Measurements from ENCODE around the gene JARID2.

Gene JARID2

GRCh38 chr6:15257357-15258132 is 11.7 kb downstream of the JARID2 start:
- 89% methylated on average over 5 of the region's 8 CpGs for WGBS (ENCODE audit: insufficient coverage)
- Histone ChIP-seq H3K4me3 (ENCODE audit: control insufficient read depth in 1 of 7, extremely low read depth in 1 of 7, insufficient read depth in 4 of 7, low read depth in 2 of 7, low read length in 6 of 7) (no peak overlapping the region), H3K36me3 (ENCODE audit: control insufficient read depth in 4 of 4, insufficient read depth in 4 of 4, low read length in 3 of 4) (peaks cover 0 to 10% (median 2%) of the 10 kb centered on the region in 4 experiments), H3K4me1 (ENCODE audit: control extremely low read depth in 1 of 4, control insufficient read depth in 4 of 4, insufficient read depth in 4 of 4, low read length in 3 of 4) (peaks cover 33 to 92% (median 71%) of the 10 kb centered on the region in 4 experiments), H3K9me3 (ENCODE audit: control extremely low read depth in 1 of 5, control insufficient read depth in 4 of 5, insufficient read depth in 2 of 5, low read depth in 1 of 5, low read length in 4 of 5) (no peaks in the 10 kb centered on the region), H3K27ac (ENCODE audit: insufficient read depth in 1 of 2, low read depth in 1 of 2, low read length in 2 of 2, poor library complexity in 1 of 2, severe bottlenecking in 2 of 2) (no peak overlapping the region), H3K27me3 (replicated peaks in 2 of 5; ENCODE audit: control insufficient read depth in 4 of 5, insufficient read depth in 5 of 5, low read length in 4 of 5) (no peaks in the 10 kb centered on the region)
- POLR2A ChIA-PET, result interaction anchor here (1.0 kb wide), 1 partner anchor 12 kb away, joined by 3 read pairs; no protein-coding TSS in a partner anchor
- CTCF ChIA-PET, result interaction anchor here (1.4 kb wide), 1 partner anchor 8 kb away, joined by 3 read pairs; no protein-coding TSS in a partner anchor
- DNase-seq, result no peak

- no peaks in the 10 kb centered on the region for H3K9me3 ChIP-seq (ENCODE audit: control extremely low read depth in 1 of 5, control insufficient read depth in 4 of 5, insufficient read depth in 2 of 5, low read depth in 1 of 5, low read length in 4 of 5)
- peaks cover 37 to 91% (median 71%) of the 10 kb centered on the region in 4 experiments for H3K4me1 ChIP-seq (ENCODE audit: control extremely low read depth in 1 of 4, control insufficient read depth in 4 of 4, insufficient read depth in 4 of 4, low read length in 3 of 4)
- CTCF ChIA-PET, result interaction anchor here (0.8 to 1.8 kb wide), 5 partner anchors 9 to 145 kb away, joined by 3 to 6 read pairs (median 5); no protein-coding TSS in a partner anchor
- no peak overlapping the region for H3K4me3 ChIP-seq (ENCODE audit: control insufficient read depth in 1 of 7, extremely low read depth in 1 of 7, insufficient read depth in 4 of 7, low read depth in 2 of 7, low read length in 6 of 7)
- no peak overlapping the region for H3K27ac ChIP-seq (ENCODE audit: insufficient read depth in 1 of 2, low read depth in 1 of 2, low read length in 2 of 2, poor library complexity in 1 of 2, severe bottlenecking in 2 of 2)
- H3K36me3 ChIP-seq (ENCODE audit: control insufficient read depth in 4 of 4, insufficient read depth in 4 of 4, low read length in 3 of 4), result peaks cover 0 to 6% (median 2%) of the 10 kb centered on the region in 4 experiments
- no CpG with 5 or more reads among the region's 1 CpG for WGBS (ENCODE audit: insufficient coverage)
- DNase-seq, result no peak
- H3K27me3 ChIP-seq (replicated peaks in 2 of 5; ENCODE audit: control insufficient read depth in 4 of 5, insufficient read depth in 5 of 5, low read length in 4 of 5), result no peaks in the 10 kb centered on the region
- POLR2A ChIA-PET, result no interaction called here
Observed at GRCh38 chr6:15259766-15260098, 13.9 kb downstream of the JARID2 start.

- H3K27ac ChIP-seq (ENCODE audit: insufficient read depth in 1 of 2, low read depth in 1 of 2, low read length in 2 of 2, poor library complexity in 1 of 2, severe bottlenecking in 2 of 2), result no peak overlapping the region
- CTCF ChIA-PET, result interaction anchor here (0.7 to 1.8 kb wide), 8 partner anchors 8 to 131 kb away, joined by 3 to 6 read pairs (median 4); no protein-coding TSS in a partner anchor
Observed at GRCh38 chr6:15260099-15260821, 14.4 kb downstream of the JARID2 start.

GRCh38 chr6:15263780-15264374 is 18.0 kb downstream of the JARID2 start:
- H3K27me3 ChIP-seq (replicated peaks in 2 of 5; ENCODE audit: control insufficient read depth in 4 of 5, insufficient read depth in 5 of 5, low read length in 4 of 5), result no peaks in the 10 kb centered on the region
- CTCF ChIA-PET, result interaction anchor here (0.7 to 2.6 kb wide), 4 partner anchors 9 to 79 kb away, joined by 3 to 12 read pairs (median 4); no protein-coding TSS in a partner anchor
- 78% methylated on average over 5 of the region's 13 CpGs for WGBS (ENCODE audit: insufficient coverage)
- peak in 1 of 3 donors; percentile 41 for DNase-seq
- peaks cover 62 to 93% (median 87%) of the 10 kb centered on the region in 4 experiments for H3K4me1 ChIP-seq (ENCODE audit: control extremely low read depth in 1 of 4, control insufficient read depth in 4 of 4, insufficient read depth in 4 of 4, low read length in 3 of 4)
- peak overlapping the region in 1 of 2 experiments; percentile 93 for H3K27ac ChIP-seq (ENCODE audit: insufficient read depth in 1 of 2, low read depth in 1 of 2, low read length in 2 of 2, poor library complexity in 1 of 2, severe bottlenecking in 2 of 2)
- POLR2A ChIA-PET, result no interaction called here
- no peaks in the 10 kb centered on the region for H3K9me3 ChIP-seq (ENCODE audit: control extremely low read depth in 1 of 5, control insufficient read depth in 4 of 5, insufficient read depth in 2 of 5, low read depth in 1 of 5, low read length in 4 of 5)
- peak overlapping the region in 1 of 7 experiments; percentile 37 for H3K4me3 ChIP-seq (ENCODE audit: control insufficient read depth in 1 of 7, extremely low read depth in 1 of 7, insufficient read depth in 4 of 7, low read depth in 2 of 7, low read length in 6 of 7)
- peaks cover 0 to 4% (median 2%) of the 10 kb centered on the region in 4 experiments for H3K36me3 ChIP-seq (ENCODE audit: control insufficient read depth in 4 of 4, insufficient read depth in 4 of 4, low read length in 3 of 4)

More at GRCh38 chr6:15260099-15260821, 14.4 kb downstream of the JARID2 start:
- Histone ChIP-seq H3K36me3 (ENCODE audit: control insufficient read depth in 4 of 4, insufficient read depth in 4 of 4, low read length in 3 of 4) (peaks cover 0 to 6% (median 2%) of the 10 kb centered on the region in 4 experiments), H3K9me3 (ENCODE audit: control extremely low read depth in 1 of 5, control insufficient read depth in 4 of 5, insufficient read depth in 2 of 5, low read depth in 1 of 5, low read length in 4 of 5) (no peaks in the 10 kb centered on the region), H3K27me3 (replicated peaks in 2 of 5; ENCODE audit: control insufficient read depth in 4 of 5, insufficient read depth in 5 of 5, low read length in 4 of 5) (no peaks in the 10 kb centered on the region), H3K4me3 (ENCODE audit: control insufficient read depth in 1 of 7, extremely low read depth in 1 of 7, insufficient read depth in 4 of 7, low read depth in 2 of 7, low read length in 6 of 7) (peak overlapping the region in 1 of 7 experiments; percentile 13), H3K4me1 (ENCODE audit: control extremely low read depth in 1 of 4, control insufficient read depth in 4 of 4, insufficient read depth in 4 of 4, low read length in 3 of 4) (peaks cover 42 to 91% (median 71%) of the 10 kb centered on the region in 4 experiments)
- 100% methylated on average over 1 of the region's 4 CpGs for WGBS (ENCODE audit: insufficient coverage)
- POLR2A ChIA-PET, result interaction anchor here (0.7 kb wide), 1 partner anchor 54 kb away, joined by 3 read pairs; no protein-coding TSS in a partner anchor
- no peak for DNase-seq

GRCh38 chr6:15264412-15264811 is 18.5 kb downstream of the JARID2 start:
- ChIA-PET CTCF (interaction anchor here (0.7 to 4.6 kb wide), 9 partner anchors 10 to 177 kb away, joined by 3 to 32 read pairs (median 3); no protein-coding TSS in a partner anchor), POLR2A (interaction anchor here (0.7 kb wide), 2 partner anchors 10 to 407 kb away, joined by 3 read pairs; no protein-coding TSS in a partner anchor)
- Histone ChIP-seq H3K4me3 (ENCODE audit: control insufficient read depth in 1 of 7, extremely low read depth in 1 of 7, insufficient read depth in 4 of 7, low read depth in 2 of 7, low read length in 6 of 7) (peak overlapping the region in 3 of 7 experiments; percentile 20 to 60 (median 35)), H3K9me3 (ENCODE audit: control extremely low read depth in 1 of 5, control insufficient read depth in 4 of 5, insufficient read depth in 2 of 5, low read depth in 1 of 5, low read length in 4 of 5) (no peaks in the 10 kb centered on the region), H3K36me3 (ENCODE audit: control insufficient read depth in 4 of 4, insufficient read depth in 4 of 4, low read length in 3 of 4) (peaks cover 0 to 4% (median 0%) of the 10 kb centered on the region in 4 experiments), H3K27ac (ENCODE audit: insufficient read depth in 1 of 2, low read depth in 1 of 2, low read length in 2 of 2, poor library complexity in 1 of 2, severe bottlenecking in 2 of 2) (peak overlapping the region in 1 of 2 experiments; percentile 93), H3K27me3 (replicated peaks in 2 of 5; ENCODE audit: control insufficient read depth in 4 of 5, insufficient read depth in 5 of 5, low read length in 4 of 5) (no peaks in the 10 kb centered on the region), H3K4me1 (ENCODE audit: control extremely low read depth in 1 of 4, control insufficient read depth in 4 of 4, insufficient read depth in 4 of 4, low read length in 3 of 4) (peaks cover 59 to 93% (median 87%) of the 10 kb centered on the region in 4 experiments)
- DNase-seq, result no peak
- no CpG with 5 or more reads among the region's 3 CpGs for WGBS (ENCODE audit: insufficient coverage)

GRCh38 chr6:15264902-15265761 is 19.3 kb downstream of the JARID2 start:
- WGBS (ENCODE audit: insufficient coverage), result 46% methylated on average over 4 of the region's 7 CpGs
- ChIA-PET CTCF (interaction anchor here (0.7 to 4.6 kb wide), 15 partner anchors 8 to 179 kb away, joined by 3 to 32 read pairs (median 4); no protein-coding TSS in a partner anchor), POLR2A (interaction anchor here (0.7 to 0.8 kb wide), 4 partner anchors 11 to 406 kb away, joined by 3 read pairs; partner anchors contain the start of gene JARID2)
- peaks cover 53 to 93% (median 87%) of the 10 kb centered on the region in 4 experiments for H3K4me1 ChIP-seq (ENCODE audit: control extremely low read depth in 1 of 4, control insufficient read depth in 4 of 4, insufficient read depth in 4 of 4, low read length in 3 of 4)
- no peaks in the 10 kb centered on the region for H3K9me3 ChIP-seq (ENCODE audit: control extremely low read depth in 1 of 5, control insufficient read depth in 4 of 5, insufficient read depth in 2 of 5, low read depth in 1 of 5, low read length in 4 of 5)
- peak overlapping the region in 5 of 7 experiments; percentile 38 to 67 (median 56) for H3K4me3 ChIP-seq (ENCODE audit: control insufficient read depth in 1 of 7, extremely low read depth in 1 of 7, insufficient read depth in 4 of 7, low read depth in 2 of 7, low read length in 6 of 7)
- DNase-seq, result peak in 1 of 3 donors; percentile 57
- H3K27me3 ChIP-seq (replicated peaks in 2 of 5; ENCODE audit: control insufficient read depth in 4 of 5, insufficient read depth in 5 of 5, low read length in 4 of 5), result no peaks in the 10 kb centered on the region
- H3K36me3 ChIP-seq (ENCODE audit: control insufficient read depth in 4 of 4, insufficient read depth in 4 of 4, low read length in 3 of 4), result peaks cover 0 to 4% (median 0%) of the 10 kb centered on the region in 4 experiments
- H3K27ac ChIP-seq (ENCODE audit: insufficient read depth in 1 of 2, low read depth in 1 of 2, low read length in 2 of 2, poor library complexity in 1 of 2, severe bottlenecking in 2 of 2), result peak overlapping the region; percentile 75 to 93

Measured in common myeloid progenitor, CD34-positive (primary cell).